ENCODE data around the gene EVI5.
"Not testable (repeated sequence)": the region's sequence is repeated elsewhere in the genome, so short reads cannot be mapped to it uniquely, and the experiment has no call there.

EVI5 gene

DNA sequence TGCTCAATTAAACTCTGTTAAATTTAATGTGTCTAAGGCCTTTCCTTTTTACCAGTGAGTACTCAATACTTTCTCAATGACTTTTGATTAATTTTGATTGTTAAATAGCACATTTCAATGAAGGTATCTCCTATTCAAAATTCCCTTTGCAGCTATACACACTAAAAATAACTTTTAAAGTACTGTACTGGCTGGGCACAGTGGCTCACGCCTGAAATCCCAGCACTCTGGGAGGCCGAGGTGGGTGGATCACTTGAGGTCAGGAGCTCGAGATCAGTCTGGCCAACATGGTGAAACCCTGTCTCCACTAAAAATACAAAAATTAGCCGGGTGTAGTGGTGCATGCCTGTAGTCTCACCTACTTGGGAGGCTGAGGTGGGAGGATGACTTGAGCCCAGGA, 38.7 kb downstream of the EVI5 start:
- not testable (repeated sequence) for DNase-seq

DNA sequence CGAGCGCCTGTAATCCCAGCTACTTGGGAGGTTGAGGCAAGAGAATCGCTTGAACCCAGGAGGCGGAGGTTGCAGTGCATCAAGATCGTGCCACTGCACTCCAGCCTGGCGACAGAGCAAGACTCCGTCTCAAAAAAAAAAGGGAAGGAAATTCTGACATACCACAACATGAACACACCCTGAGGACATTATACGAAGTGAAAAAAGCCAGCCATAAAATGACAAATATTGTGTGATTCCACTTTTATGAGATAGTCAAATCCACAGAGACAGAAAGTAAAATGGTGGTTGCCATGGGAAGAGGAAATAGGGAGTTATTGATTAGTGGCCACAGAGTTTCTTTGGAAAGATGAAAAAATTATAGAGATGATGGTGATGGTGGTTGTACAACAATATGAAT, 41.7 kb downstream of the EVI5 start:
- no peak for DNase-seq

DNA sequence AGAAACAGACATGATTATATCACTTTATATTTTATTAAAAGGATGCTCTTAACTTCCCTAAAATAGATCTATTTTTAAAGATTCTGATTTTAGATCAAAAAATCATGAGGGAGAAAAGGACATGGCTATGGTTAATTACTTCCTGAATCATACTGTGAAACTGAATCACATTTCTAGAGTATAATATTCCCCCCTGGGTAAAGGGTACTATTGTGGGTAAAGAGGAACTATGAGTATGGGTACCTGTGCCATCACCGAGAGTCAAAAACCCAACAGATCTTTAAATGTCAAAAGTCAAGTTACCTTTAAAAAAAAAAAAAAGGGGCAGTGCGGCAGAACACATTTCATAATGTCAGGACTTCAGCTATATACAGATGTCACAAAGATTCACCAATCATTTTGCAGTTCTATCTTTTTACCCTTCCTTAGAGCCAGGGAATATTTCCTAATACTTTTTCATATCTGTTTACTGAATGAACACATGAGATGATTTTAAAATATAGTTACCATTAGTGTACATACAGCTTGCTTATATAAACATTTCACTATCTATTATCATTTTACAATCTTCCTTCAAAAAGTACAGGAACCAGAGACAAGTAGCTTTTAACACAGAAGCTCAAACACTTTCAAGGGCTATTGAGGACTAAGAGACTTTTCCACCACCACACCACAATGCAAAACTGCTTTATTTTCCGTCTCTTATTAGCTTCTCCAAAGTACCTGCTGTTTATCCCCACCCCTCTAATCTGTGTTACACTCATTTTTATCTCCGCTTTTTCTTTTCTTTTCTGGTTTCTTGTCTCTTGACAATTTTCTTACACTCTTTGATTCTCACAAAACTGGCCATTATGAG, 45.0 kb downstream of the EVI5 start:
- DNase-seq, result no peak

DNA sequence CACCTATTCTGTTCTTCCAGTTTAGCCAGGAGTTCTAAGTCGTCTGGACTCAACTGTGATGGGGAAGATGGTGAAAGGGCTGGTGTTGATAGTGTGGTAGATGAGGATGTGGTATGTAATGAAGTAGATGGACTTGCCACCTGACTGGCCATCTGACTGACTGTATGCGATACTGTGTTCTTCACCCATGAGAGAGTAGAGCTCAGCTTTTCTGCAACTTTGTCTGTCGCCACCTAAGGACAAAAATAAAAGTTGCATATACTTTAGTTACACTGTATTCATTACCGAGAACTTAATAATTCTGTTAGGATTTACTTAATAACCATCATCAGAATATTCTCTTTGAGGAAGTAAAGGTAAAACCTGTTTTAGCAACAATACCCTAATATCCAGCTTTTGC, 48.5 kb downstream of the EVI5 start:
- no peak for DNase-seq

DNA sequence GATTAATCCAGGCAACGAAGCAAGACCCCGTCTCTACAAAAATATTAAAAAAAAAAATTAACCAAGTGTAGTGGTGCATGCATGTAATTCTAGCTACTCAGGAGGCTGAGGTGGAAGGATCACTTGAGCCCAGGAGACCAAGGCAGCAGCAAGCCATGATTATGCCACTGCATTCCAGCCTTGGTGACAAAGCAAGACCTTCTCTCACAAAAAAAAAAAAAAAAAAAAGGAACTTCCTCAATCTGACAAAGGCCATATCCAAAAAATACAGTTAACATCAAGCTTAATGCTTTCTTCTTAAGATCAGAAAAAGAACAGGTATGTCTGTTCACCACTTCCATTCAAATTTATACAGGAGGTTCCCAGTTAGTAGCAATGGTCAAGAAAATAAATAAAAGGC, 54.4 kb downstream of the EVI5 start:
- no peak for DNase-seq

DNA sequence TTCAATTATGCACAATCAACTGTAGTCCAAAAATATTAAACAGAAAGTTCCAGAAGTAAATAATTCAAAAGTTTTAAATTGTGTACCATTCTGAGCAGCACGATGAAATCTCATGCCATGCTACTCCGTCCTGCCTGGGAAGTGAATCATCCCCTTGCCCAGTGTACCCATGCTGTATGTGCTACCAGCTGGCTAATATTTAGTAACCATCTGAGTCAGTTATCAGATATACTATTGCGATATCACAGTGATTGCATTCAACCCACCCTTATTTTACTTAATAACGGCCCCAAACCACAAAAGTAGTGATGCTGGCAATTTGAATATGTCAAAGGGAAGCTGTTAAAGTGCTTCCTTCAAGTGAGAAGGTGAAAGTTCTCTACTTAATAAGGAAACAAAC, 56.2 kb downstream of the EVI5 start:
- DNase-seq, result no peak

DNA sequence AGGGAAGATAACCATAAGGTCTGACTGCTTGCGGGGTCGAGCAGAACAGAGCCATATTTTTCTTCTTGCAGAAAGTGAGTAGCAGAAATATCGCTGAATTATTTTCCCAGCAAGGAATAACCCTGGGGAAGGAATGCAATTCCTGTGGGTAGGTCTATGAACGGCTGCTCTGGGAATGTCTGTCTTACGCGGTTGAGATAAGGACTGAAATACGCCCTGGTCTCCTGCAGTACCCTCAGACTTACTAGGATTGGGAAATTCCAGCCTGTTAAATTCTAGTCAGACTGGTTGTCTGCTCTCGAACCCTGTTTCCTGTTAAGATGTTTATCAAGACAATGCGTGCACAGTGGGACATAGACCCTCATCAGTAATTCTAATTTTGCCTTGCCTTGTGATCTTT, 61.2 kb downstream of the EVI5 start:
- not testable (repeated sequence) for DNase-seq

DNA sequence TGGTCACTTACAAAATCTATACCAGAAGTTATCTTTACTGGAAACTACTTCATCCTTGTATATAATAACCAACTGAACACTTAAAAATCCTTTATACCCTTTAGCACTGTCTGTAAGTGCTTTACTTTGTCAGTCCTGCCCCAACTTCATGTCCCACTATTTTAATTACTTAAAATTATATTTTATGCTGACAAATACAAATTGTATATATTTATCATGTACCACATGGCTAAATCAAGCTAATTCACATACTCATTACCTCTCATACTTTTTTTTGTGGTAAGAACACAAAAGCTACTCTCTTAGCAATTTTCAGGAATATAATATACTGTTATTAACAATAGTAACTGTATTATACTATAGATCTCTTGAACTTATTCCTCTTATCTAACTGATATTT, 63.0 kb downstream of the EVI5 start:
- no peak for DNase-seq

DNA sequence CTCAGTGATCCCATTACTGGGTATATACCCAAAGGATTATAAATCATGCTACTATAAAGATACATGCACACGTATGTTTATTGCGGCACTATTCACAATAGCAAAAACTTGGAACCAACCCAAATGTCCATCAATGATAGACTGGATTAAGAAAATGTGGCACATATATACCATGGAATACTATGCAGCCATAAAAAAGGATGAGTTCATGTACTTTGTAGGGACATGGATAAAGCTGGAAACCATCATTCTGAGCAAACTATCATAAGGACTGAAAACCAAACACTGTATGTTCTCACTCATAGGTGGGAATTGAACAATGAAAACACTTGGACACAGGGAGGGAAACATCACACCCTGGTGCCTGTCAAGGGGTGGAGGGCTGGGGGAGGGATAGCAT, 63.8 kb downstream of the EVI5 start:
- not testable (repeated sequence) for DNase-seq

DNA sequence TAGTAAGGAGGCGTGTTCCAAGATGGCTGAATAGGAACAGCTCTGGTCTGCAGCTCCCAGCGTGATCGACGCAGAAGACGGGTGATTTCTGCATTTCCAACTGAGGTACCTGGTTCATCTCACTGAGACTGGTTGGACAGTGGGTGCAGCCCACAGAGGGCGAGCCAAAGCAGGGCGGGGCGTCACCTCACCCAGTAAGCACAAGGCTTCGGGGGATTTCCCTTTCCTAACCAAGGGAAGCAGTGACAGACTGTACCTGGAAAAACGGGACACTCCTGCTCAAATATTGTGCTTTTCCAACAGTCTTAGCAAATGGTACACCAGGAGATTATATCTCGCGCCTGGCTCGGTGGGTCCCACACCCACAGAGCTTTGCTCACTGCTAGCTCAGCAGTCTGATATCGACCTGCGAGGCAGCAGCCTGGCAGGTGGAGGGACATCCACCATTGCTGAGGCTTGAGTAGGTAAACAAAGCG, 69.4 kb downstream of the EVI5 start:
- DNase-seq, result not testable (repeated sequence)

DNA sequence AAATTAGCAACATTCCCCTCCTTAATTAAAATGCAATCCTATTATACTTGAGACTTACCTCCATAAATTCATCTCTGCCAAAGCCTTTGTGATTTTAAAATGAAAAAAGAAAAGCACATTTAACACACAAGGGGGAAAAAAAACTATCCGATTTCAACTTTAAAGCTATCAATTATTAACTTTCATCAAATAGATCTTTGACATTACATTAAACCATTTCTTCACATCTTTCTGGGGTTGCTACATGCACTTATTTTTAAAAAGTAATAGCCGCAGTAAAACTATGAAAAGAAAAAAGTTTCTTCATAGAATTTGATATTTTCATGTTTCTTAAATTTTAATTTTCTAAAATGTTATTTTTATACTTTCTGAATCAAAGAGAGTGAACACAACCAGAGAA, 71.0 kb downstream of the EVI5 start:
- DNase-seq, result no peak

DNA sequence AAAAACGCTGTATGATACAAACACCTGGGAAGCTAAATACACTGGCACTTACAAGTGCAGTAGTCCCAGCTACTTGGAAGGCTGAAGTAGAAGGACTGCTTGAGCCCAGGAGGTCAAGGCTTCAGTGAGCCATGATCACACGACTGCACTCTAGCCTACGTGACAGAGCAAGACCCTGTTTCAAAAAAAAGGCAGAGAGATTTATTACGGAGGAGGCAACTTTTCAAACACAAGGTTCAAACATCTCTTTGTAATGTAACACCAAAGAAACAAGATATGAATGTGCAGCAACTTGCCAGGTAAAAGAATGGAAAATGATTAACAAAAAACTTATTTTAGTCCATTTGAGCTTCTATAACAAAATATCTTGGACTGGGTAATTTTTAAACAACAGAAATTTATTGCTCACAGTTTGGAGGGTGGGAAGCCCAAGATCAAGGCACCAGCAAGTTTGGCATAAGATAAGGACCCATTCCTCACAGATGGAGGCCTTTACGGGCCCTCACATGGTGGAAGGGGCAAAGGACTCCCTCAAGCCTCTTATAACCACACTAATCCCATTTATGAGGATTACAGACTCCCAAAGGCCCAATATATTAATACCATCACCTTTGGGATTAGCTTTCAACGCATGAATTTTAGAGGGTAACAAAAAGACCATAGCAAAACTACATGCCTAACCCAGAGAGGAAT, 73.3 kb downstream of the EVI5 start:
- no peak for DNase-seq

DNA sequence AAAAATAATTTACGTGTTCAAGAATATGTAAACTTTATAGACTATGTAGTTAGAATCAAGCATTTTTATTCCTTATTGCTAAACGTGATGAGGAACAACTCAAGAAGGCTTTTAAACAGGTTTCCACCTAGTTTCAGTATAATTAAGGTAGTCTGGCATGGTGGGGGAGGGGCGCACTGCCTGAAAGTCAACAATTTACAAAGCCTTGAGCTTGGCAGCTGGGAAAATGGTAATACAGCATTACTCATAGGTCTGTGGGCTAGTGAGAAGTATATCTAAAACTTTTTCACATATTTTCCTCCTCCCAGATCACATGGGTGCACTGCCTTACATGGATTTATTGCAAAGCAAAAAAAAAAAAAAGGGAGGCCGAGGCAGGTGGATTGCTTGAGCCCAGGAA, 75.2 kb downstream of the EVI5 start:
- DNase-seq, result no peak

DNA sequence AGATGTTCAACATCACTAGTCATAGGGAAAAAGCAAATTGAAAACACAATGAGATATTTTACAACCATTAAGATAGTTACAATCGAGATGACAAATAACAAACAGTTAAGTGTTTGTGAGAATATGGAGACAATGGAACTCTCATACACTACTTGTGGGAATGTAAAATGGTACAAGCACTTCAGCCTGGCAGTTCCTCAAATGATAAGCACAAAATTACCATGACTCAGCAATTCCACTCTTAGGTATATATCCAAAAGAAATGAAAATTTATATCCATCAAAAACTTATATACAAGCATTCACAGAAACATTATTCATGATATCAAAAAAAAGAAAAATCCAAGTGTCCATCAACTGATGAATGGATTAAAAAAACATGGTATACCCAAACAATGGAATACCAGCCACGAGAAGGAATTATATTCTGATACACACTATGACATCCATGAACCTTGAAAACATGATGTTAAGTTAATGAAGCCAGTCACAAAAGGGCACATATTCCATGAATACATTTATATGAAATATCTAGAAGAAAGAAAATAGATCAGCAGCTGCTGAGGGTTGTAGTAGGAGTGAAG, 76.4 kb downstream of the EVI5 start:
- no peak for DNase-seq

DNA sequence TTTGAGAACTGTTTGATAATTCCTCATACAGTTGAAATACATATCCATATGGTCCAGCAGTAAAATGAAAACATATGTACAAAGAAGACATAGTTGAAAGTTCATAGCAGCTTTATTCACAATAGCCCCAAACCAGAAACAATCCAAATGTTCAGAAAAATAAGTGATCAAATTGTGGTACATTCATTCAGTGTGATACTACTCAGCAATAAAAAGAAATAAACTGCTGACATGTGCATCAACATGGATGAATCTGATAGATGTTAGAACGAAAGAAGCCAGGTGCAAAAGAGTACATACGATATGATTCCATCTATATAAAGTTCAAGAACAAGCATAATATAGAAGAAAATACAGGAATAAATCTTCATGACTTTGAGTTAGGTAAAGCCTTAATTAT, 77.2 kb downstream of the EVI5 start:
- no peak for DNase-seq

DNA sequence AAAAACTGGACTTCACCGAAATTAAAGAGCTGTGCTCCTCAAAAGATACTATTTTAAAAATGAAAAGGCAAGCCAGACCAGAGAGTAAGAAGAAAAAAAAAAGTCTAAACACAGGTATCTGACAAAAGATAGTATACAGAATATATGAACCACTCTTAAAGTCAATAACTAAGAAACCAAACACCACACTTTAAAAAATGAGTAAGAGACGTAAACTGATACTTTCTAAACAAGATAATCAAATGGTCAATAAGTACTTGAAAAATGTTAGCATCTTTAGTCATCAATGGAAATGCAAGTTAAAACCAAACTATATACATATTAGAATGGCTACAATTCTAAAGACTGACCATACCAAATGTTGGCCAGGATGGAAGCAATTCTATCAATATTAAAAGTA, 77.6 kb downstream of the EVI5 start:
- DNase-seq, result no peak

DNA sequence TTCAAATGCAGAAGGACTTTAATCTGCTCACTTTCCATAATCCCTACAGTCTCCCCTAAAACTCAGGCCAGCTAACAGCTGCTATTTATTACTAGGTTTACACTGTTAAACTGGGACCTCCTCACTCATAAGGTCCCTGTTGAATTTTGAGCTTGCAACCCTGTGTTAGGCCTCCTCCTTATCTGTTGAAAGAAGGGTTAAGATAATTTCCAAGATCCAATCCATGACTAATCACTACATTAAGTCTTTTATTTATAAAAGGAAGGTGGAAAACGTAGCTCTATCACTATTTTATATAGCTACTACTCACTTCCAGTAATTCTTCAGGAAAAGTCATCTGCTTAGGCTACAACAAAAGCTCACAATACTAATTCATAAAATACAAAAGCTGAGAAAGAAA, 79.5 kb downstream of the EVI5 start:
- no peak for DNase-seq

DNA sequence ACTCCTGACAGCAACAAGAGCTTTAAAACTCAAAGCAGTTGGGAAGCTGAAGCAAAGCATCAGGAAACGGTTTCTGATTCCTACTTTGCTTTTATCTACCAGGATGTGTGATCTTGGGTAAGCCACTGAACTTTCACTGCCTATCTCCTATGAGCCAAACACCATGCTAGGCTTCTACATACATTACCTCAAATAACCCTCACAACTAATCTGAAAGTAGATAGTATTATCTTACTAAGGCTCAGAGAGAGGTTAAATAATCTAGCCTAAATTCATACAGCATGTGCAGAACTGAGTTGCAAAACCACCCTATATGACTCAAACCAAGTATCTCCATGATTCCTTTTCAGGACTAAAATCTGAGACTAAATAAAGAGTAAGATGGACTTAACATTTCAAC, 83.8 kb downstream of the EVI5 start:
- DNase-seq, result no peak

DNA sequence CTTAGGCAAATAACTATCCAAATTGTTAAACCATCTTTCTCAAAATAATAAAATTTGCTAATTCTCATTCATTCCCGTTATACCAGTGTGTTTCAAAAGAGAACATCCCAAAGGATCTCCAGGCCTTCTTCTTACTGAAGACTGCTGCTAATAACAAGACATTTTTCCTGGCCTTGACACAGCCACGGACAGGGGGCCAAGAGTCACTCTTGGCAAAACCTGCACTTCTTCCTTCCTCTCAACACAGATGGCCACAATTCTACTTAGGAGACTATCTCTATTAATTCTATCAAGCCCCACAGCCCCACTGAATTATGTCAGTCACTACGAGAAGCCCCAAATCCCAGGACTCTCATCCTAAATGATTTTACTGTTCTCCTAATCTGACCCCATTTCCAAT, 86.0 kb downstream of the EVI5 start:
- no peak for DNase-seq

DNA sequence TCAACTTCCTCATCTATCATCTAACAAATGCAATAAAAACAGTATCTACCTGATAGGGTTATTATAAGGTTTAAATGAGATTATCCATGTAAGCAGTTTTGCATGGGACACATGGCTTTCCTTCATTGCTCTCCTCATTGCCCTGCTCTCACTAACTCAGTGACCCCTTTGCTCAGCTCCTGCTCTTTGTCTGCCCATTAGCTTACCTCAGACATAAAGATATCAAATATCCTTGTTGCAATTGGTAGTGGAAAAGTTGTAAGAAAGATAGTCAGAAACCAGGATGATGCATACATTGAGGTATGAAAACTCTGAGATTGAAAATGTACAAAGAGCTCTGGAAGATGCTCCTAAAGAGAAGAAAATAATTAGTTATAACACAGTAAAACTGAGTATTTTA, 89.8 kb downstream of the EVI5 start:
- no peak for DNase-seq

DNA sequence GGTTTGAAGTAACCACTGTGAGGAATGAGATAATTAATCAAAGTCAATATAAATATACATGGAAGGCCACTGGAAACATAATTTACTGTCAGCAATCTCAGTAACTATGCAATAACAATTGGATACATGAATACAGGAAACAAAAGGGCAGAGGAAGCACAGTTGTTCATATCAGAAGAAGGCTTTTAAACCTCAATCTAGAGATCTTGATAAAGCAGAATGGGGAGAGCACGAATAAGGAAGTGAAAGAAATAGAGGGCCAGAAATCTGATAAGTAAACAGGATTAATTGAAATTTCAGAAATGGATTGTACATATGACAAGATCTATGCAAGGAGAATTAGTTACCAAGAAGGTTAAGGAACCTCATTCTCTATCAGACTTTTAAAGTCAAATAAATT, 93.0 kb downstream of the EVI5 start:
- DNase-seq, result no peak

DNA sequence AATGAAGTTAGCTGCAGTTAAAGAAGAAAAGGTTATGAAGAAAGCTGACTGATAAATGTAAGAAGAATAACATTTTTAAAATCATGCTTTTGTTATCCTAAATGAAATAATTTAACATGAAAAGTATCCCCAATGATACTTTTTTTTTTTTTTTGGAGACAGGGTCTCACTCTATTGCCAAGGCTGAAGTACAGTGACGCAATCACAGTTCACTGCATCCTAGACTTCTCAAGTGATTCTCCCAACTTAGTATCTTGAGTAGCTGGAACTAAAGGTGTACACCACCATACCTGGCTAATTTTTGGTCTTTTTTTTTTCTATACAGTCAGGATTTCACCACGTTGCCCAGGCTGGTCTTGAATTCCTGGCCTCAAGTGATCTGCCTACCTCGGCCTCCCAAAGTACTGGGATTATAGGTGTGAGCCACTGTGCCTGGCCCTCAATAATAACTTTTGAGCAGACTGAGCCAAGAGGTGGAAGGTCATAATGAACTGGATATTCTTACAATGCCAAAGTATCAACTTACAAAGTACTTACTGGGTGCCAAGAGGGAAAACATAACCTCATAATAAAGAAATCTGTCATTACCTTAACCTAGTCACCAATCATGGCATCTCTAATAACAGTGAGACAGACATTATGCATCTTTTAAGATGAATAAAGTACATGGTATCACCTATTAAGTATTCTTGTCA, 94.5 kb downstream of the EVI5 start:
- DNase-seq, result no peak

DNA sequence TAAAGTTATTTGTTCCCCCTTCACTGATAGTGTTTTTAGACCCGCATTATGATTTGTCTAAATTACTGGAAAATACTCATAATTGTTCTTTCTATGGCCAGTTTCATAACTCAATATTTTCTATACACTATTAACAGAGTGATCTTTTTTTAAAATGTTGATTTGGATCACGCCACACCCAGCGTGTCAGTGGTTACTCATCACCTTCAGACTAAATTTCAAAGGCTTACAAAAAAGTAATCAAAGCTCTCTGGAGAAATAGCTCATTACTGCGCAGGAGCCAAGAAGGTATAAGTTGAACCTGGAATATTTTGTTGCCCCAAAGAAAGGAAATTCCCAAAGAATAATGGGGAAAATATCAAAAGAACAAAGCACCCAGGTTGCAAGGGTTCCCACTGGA, 104.9 kb downstream of the EVI5 start:
- DNase-seq, result no peak

DNA sequence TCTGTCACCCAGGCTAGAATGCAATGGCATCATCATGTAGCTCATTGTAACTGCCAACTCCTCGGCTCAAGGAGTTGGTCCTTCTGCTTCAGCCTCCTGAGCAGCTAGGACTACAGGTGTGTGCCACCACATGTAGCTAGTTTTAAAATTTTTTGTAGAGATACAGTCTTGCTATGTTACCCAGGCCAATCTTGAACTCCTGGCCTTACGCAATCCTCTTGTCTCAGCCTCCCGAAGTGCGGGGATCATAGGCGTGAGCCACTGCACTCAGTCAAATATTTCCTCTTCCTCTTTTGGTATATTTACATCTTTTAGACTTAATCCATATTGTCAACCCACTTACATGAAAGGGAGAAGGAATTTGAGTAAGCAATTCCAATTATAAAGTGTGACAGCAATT, 121.1 kb downstream of the EVI5 start:
- no peak for DNase-seq
